T-helper 2 cell treated with Interferon-gamma antibody and Interleukin-4, amounts not matched to agents 5 μg/mL and 100 μg/mL, for 36 hours (primary cell): ENCODE data around the gene ZCCHC7.
"Not testable (repeated sequence)": the region's sequence is repeated elsewhere in the genome, so short reads cannot be mapped to it uniquely, and the experiment has no call there.

Source experiments
- DNase-seq: peaks from one replicate; pipeline ENCODE4 v3.0.0; 2021; ENCODE audit warnings: low spot score
- H3K27ac Mint-ChIP-seq: one replicate; pipeline ENCODE4 v1.8.0; 2021; ENCODE audit warnings: mild to moderate bottlenecking, mixed read lengths
- H3K27me3 Mint-ChIP-seq: one replicate; pipeline ENCODE4 v1.8.0; 2021; ENCODE audit warnings: low read depth, mixed read lengths
- H3K36me3 Mint-ChIP-seq: one replicate; pipeline ENCODE4 v1.8.0; 2021; ENCODE audit warnings: low read depth, mixed read lengths
- H3K4me1 Mint-ChIP-seq: one replicate; pipeline ENCODE4 v1.8.0; 2021; ENCODE audit warnings: low read depth, mixed read lengths
- H3K4me3 Mint-ChIP-seq: one replicate; pipeline ENCODE4 v1.8.0; 2022; ENCODE audit warnings: mild to moderate bottlenecking, moderate library complexity, mixed read lengths
- H3K9me3 Mint-ChIP-seq: one replicate; pipeline ENCODE4 v1.8.0; 2021; ENCODE audit warnings: mixed read lengths

ZCCHC7 gene

GRCh38 chr9:37197158-37198038 lies 77.0 kb downstream of the ZCCHC7 start:
- Mint-ChIP-seq H3K4me3 (peak overlapping the region; percentile 69), H3K4me1 (peaks cover 51% of the 10 kb centered on the region), H3K27ac (peak overlapping the region; percentile 77), H3K9me3 (no peaks in the 10 kb centered on the region), H3K27me3 (no peaks in the 10 kb centered on the region), H3K36me3 (peaks cover 26% of the 10 kb centered on the region)
- DNase-seq: no peak

DNA sequence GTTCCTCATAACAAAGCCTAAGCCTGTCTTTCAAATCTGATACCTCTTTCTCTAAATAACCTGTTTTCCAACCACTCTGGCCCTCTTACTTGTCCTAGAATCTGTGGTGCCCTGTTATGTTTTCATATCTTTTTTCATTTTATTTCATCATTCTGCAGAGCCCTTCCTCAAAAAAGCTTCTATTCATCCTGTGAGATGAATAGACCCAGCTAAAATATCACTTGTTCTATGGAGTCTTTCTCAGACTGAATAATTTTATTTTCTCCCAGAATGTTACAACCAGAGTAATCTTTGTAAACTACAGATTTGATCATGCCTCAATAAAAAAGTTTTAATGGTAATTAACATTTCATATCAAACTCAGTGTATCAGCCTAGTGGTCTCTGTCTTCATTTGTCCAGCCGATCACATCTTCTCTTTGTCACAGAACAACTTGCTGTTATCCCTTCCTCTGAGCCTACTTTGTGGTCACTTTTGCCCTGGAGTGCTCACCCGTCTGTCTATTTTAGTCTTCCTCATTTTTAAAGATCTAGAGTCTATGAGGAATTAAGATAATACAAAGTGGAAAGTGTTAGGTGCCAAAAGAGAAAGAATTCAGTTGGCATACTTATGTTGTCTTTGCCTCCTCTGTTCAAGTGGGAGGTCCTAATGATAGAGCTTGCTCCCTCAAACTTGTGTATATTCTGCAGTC lies 77.8 kb downstream of the ZCCHC7 start:
- H3K9me3 Mint-ChIP-seq: no peaks in the 10 kb centered on the region

GRCh38 chr9:37198831-37199230 lies 78.5 kb downstream of the ZCCHC7 start:
- Mint-ChIP-seq H3K36me3 (peaks cover 32% of the 10 kb centered on the region), H3K4me1 (peaks cover 51% of the 10 kb centered on the region), H3K4me3 (no peak overlapping the region), H3K27ac (peak overlapping the region; percentile 32), H3K9me3 (peaks cover 6% of the 10 kb centered on the region), H3K27me3 (no peaks in the 10 kb centered on the region)
- DNase-seq: no peak

More for the DNA sequence above, 77.8 kb downstream of the ZCCHC7 start:
- Mint-ChIP-seq H3K27ac (peak overlapping the region; percentile 38), H3K4me3 (peak overlapping the region; percentile 3), H3K27me3 (no peaks in the 10 kb centered on the region), H3K36me3 (peaks cover 28% of the 10 kb centered on the region), H3K4me1 (peaks cover 51% of the 10 kb centered on the region)
- no peak for DNase-seq

GRCh38 chr9:37200433-37201005 lies 80.1 kb downstream of the ZCCHC7 start:
- Mint-ChIP-seq H3K4me1 (peaks cover 50% of the 10 kb centered on the region), H3K9me3 (peaks cover 14% of the 10 kb centered on the region), H3K27me3 (no peaks in the 10 kb centered on the region), H3K36me3 (peaks cover 40% of the 10 kb centered on the region), H3K27ac (peak overlapping the region; percentile 85), H3K4me3 (peak overlapping the region; percentile 60)
- DNase-seq: no peak

DNA sequence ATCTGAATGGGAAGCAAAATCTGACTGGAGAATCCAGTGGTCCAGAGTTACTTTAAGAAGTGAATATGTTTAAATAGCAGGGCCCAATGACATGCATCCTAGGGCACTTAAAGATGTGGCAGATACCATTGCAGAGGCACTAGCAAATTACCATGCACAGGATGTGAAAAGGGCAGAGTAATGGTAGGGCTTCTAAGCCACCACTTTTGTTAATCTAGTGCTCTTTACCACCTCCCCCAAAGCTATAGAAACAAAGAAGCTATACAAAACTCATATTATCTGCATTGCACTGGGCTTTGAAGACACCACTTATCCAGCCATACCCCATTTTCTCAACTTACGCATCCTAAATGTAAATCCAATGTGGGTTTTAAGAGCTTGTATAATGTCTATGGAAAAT lies 81.2 kb downstream of the ZCCHC7 start:
- Mint-ChIP-seq H3K27me3 (no peaks in the 10 kb centered on the region), H3K9me3 (peaks cover 14% of the 10 kb centered on the region), H3K27ac (no peak overlapping the region), H3K4me3 (no peak overlapping the region), H3K4me1 (peaks cover 44% of the 10 kb centered on the region), H3K36me3 (peaks cover 46% of the 10 kb centered on the region)
- no peak for DNase-seq

DNA sequence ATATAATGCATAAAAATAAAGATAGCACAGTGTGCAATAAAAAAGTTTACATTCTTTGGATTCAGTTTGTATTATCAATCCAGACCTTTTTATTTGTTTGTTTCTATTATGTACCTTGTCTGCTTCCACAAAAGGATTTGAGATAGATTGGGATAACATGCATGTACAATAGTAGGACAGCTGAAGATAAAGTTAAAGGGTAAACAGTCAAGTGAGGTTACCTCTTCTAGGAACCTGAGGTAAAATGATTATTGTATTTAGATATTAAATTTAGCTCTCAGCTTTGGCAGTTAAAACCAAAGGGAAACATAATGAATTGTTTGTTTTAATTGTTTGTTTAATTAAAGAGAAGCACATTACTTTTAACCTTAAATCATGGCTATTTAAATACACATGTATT lies 81.7 kb downstream of the ZCCHC7 start:
- H3K9me3 Mint-ChIP-seq: peaks cover 14% of the 10 kb centered on the region
- H3K36me3 Mint-ChIP-seq: peaks cover 50% of the 10 kb centered on the region
- no peak for DNase-seq
- H3K27me3 Mint-ChIP-seq: no peaks in the 10 kb centered on the region
- no peak overlapping the region for H3K4me3 Mint-ChIP-seq
- no peak overlapping the region for H3K27ac Mint-ChIP-seq
- peaks cover 46% of the 10 kb centered on the region for H3K4me1 Mint-ChIP-seq

DNA sequence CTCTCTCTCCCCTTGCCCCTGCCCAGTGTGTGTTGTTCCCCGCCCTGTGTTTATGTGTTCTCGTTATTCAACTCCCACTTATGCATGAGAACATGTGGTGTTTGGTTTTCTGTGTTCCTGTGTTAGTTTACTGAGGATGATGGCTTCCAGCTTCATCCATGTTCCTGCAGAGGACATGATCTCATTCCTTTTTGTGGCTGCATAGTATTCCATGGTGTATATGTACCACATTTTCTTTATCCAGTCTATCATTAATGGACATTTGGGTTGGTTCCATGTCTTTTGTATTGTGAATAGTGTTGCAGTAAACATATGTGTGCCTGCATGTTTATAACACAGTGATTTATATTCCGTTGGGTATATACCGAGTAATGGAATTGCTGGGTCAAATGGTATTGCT lies 83.1 kb downstream of the ZCCHC7 start:
- H3K27ac Mint-ChIP-seq, H3K27me3 Mint-ChIP-seq, DNase-seq, H3K4me3 Mint-ChIP-seq: not testable (repeated sequence)
- peaks cover 57% of the 10 kb centered on the region for H3K36me3 Mint-ChIP-seq
- H3K9me3 Mint-ChIP-seq: peaks cover 14% of the 10 kb centered on the region
- H3K4me1 Mint-ChIP-seq: peaks cover 37% of the 10 kb centered on the region

- no peak for DNase-seq
- Mint-ChIP-seq H3K27ac (no peak overlapping the region), H3K36me3 (peaks cover 54% of the 10 kb centered on the region), H3K4me3 (no peak overlapping the region), H3K9me3 (peaks cover 14% of the 10 kb centered on the region), H3K27me3 (no peaks in the 10 kb centered on the region), H3K4me1 (peaks cover 40% of the 10 kb centered on the region)
These were observed 85.8 kb downstream of the ZCCHC7 start for GRCh38 chr9:37206121-37206620.

GRCh38 chr9:37209431-37210386 lies 89.3 kb downstream of the ZCCHC7 start:
- H3K36me3 Mint-ChIP-seq: peaks cover 32% of the 10 kb centered on the region
- no peaks in the 10 kb centered on the region for H3K27me3 Mint-ChIP-seq
- H3K9me3 Mint-ChIP-seq: no peaks in the 10 kb centered on the region
- peak overlapping the region; percentile 77 for H3K27ac Mint-ChIP-seq
- peaks cover 36% of the 10 kb centered on the region for H3K4me1 Mint-ChIP-seq
- no peak for DNase-seq
- H3K4me3 Mint-ChIP-seq: peak overlapping the region; percentile 22

DNA sequence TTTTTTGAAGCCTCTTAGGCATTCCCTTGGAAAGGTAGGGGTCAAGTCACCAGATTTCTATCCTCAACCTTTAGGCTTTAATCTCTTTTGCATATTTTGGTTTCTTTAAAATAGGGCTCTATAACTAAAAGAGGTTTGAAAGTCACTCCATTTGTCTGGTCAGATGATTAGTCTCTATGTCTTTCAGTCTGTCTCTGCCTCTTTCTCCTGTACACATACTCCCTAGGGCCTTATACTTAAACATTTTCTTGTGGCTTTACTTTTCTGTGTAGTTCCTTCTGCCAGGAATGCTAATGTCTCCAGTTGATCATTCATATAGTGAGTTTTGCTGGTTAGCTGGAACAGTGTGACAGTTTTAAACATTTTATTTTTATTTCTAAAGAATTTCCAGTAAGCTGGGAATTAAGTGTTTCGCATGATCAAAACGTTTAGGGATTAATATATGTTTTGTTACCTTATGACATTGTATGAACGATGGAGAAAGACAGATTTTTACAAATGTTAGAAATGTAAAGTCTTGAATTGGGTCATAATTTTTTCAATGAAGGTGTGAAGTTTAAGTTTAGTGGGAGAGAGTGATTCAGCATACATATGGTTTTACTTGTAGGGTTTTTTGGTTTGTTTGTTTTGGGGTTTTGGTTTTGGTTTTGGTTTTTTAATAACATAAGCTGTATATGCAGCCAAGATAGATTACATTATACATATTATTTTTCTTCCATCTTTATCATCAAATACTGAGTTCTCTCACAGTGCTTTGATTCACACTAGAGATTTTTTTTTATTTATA lies 90.6 kb downstream of the ZCCHC7 start:
- Mint-ChIP-seq H3K9me3 (no peaks in the 10 kb centered on the region), H3K4me1 (peaks cover 36% of the 10 kb centered on the region), H3K36me3 (peaks cover 25% of the 10 kb centered on the region), H3K4me3 (peak overlapping the region; percentile 3), H3K27me3 (no peaks in the 10 kb centered on the region), H3K27ac (peak overlapping the region; percentile 24)
- DNase-seq: no peak

- Mint-ChIP-seq H3K4me3 (no peak overlapping the region), H3K27ac (no peak overlapping the region), H3K4me1 (peaks cover 34% of the 10 kb centered on the region), H3K27me3 (no peaks in the 10 kb centered on the region), H3K9me3 (no peaks in the 10 kb centered on the region), H3K36me3 (peaks cover 18% of the 10 kb centered on the region)
- no peak for DNase-seq
These were observed 92.1 kb downstream of the ZCCHC7 start for GRCh38 chr9:37212435-37212834.

DNA sequence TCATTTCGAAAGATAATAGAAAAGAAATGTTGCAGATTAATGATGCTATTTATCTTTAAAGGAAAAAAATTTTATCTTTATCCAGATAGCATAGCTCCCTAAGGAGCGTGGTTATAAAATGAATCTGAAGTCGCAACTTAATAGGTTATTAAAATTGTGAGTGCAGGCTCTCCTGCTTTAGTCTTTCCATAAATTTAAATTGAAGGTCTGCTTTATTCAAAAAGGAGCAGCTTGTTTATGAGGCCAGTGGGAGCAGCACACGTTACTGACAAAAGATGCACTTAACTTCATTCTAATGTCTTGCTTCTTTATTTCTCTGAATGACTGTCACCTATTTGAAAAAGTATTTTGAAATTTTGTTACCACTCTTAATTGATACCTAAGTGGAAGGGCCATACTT lies 95.0 kb downstream of the ZCCHC7 start:
- Mint-ChIP-seq H3K4me3 (no peak overlapping the region), H3K36me3 (peaks cover 2% of the 10 kb centered on the region), H3K27me3 (no peaks in the 10 kb centered on the region), H3K9me3 (no peaks in the 10 kb centered on the region), H3K27ac (no peak overlapping the region), H3K4me1 (peaks cover 18% of the 10 kb centered on the region)
- no peak for DNase-seq
